Progenitor cell of endocrine pancreas (in vitro differentiated cells): ENCODE data around the gene NSUN2. TPM values are rescaled to one million over a fixed set of nuclear protein-coding genes. Genes with fewer than 3 reads are reported as not detected.
A peak's percentile ranks its signal among the peaks of the same experiment; 100 is the strongest.

Experiments used
- DNase-seq: peaks from one replicate; pipeline ENCODE4 v3.0.0; 2021; ENCODE audit warnings: low spot score; ENCODE audit not compliant: unreplicated experiment
- H3K27ac Mint-ChIP-seq: 2 replicates; pipeline ENCODE4 v1.8.0; 2021; ENCODE audit warnings: mild to moderate bottlenecking, moderate library complexity, mixed read lengths
- H3K27me3 Mint-ChIP-seq: 2 replicates; pipeline ENCODE4 v1.8.0; 2021; ENCODE audit warnings: mixed read lengths
- H3K36me3 Mint-ChIP-seq: 2 replicates; pipeline ENCODE4 v1.8.0; 2022; ENCODE audit warnings: mixed read lengths; ENCODE audit not compliant: insufficient read depth
- H3K4me1 Mint-ChIP-seq: 2 replicates; pipeline ENCODE4 v1.8.0; 2021; ENCODE audit warnings: low read depth, mixed read lengths
- H3K4me3 Mint-ChIP-seq: 2 replicates; pipeline ENCODE4 v1.8.0; 2021; ENCODE audit warnings: low read depth, mild to moderate bottlenecking, moderate library complexity, mixed read lengths
- H3K9me3 Mint-ChIP-seq: 2 replicates; pipeline ENCODE4 v1.8.0; 2021; ENCODE audit warnings: low read depth, mixed read lengths
- CTCF ChIP-seq: fragments of 200-600 bp; sonication (generic); IDR thresholded peaks from one replicate; pipeline ENCODE4 v1.5.0; 2021; ENCODE audit warnings: antibody characterized with exemption, mild to moderate bottlenecking; ENCODE audit not compliant: unreplicated experiment
- total RNA-seq: library from RNA; stranded (reverse); gene quantifications from 2 replicates; pipeline ENCODE4 v1.2.1, GENCODE V29; 2021

Gene NSUN2
- total RNA-seq, 1 donor from 2014 or later, result 61.3 TPM

- TF ChIP-seq CTCF, result no peak
- Mint-ChIP-seq H3K27ac (no peak overlapping the region), H3K4me3 (peak overlapping the region; percentile 92), H3K36me3 (peaks cover 9% of the 10 kb centered on the region), H3K9me3 (no peaks in the 10 kb centered on the region), H3K4me1 (peaks cover 13% of the 10 kb centered on the region), H3K27me3 (no peaks in the 10 kb centered on the region)
- DNase-seq, result no peak
Observed at GRCh38 chr5:6631441-6631840, 1.4 kb downstream of the NSUN2 start.

- no peaks in the 10 kb centered on the region for H3K27me3 Mint-ChIP-seq
- no peak overlapping the region for H3K27ac Mint-ChIP-seq
- peaks cover 5% of the 10 kb centered on the region for H3K4me1 Mint-ChIP-seq
- H3K36me3 Mint-ChIP-seq, result peaks cover 29% of the 10 kb centered on the region
- no peaks in the 10 kb centered on the region for H3K9me3 Mint-ChIP-seq
- no peak for TF ChIP-seq CTCF
- H3K4me3 Mint-ChIP-seq, result no peak overlapping the region
- no peak for DNase-seq
Observed at GRCh38 chr5:6626508-6626907, 6.3 kb downstream of the NSUN2 start.

- no peak for DNase-seq
- no peak for TF ChIP-seq CTCF
- H3K4me1 Mint-ChIP-seq, result no peaks in the 10 kb centered on the region
- H3K27me3 Mint-ChIP-seq, result no peaks in the 10 kb centered on the region
- H3K4me3 Mint-ChIP-seq, result no peak overlapping the region
- no peak overlapping the region for H3K27ac Mint-ChIP-seq
- H3K9me3 Mint-ChIP-seq, result no peaks in the 10 kb centered on the region
- H3K36me3 Mint-ChIP-seq, result peaks cover 23% of the 10 kb centered on the region
Observed at GRCh38 chr5:6623941-6624340, 8.9 kb downstream of the NSUN2 start.

GRCh38 chr5:6623228-6623627 lies 9.6 kb downstream of the NSUN2 start:
- no peak for TF ChIP-seq CTCF
- H3K27me3 Mint-ChIP-seq, result no peaks in the 10 kb centered on the region
- no peaks in the 10 kb centered on the region for H3K4me1 Mint-ChIP-seq
- DNase-seq, result no peak
- H3K9me3 Mint-ChIP-seq, result no peaks in the 10 kb centered on the region
- no peak overlapping the region for H3K4me3 Mint-ChIP-seq
- H3K36me3 Mint-ChIP-seq, result peaks cover 23% of the 10 kb centered on the region
- no peak overlapping the region for H3K27ac Mint-ChIP-seq

GRCh38 chr5:6616632-6617031 lies 16.2 kb downstream of the NSUN2 start:
- no peak for DNase-seq
- H3K9me3 Mint-ChIP-seq, result no peaks in the 10 kb centered on the region
- peaks cover 17% of the 10 kb centered on the region for H3K36me3 Mint-ChIP-seq
- no peaks in the 10 kb centered on the region for H3K27me3 Mint-ChIP-seq
- no peak for TF ChIP-seq CTCF
- no peak overlapping the region for H3K27ac Mint-ChIP-seq
- H3K4me1 Mint-ChIP-seq, result no peaks in the 10 kb centered on the region
- H3K4me3 Mint-ChIP-seq, result no peak overlapping the region
